ENCODE measurements around the gene AFAP1.

- TF ChIP-seq CTCF (tag by site-specific recombination; IDR thresholded peaks at IDR 0.05) (no peak), MZF1 (tag by site-specific recombination; IDR thresholded peaks at IDR 0.05; ENCODE audit: borderline replicate concordance) (no peak), KLF8 (tag by site-specific recombination; IDR thresholded peaks at IDR 0.05) (no peak), REST (tag by site-specific recombination; IDR thresholded peaks at IDR 0.05) (no peak), SP3 (tag by site-specific recombination; IDR thresholded peaks at IDR 0.05) (no peak)
These were observed 211.9 kb downstream of the AFAP1 start for GRCh38 chr4:7727749-7728148.
